Embryonic facial prominence (tissue), 1 donor: ENCODE measurements around the gene HOXD8.

Experiments used
- DNase-seq: peaks from one replicate; pipeline ENCODE4 v3.0.0-alpha.2; 2016; ENCODE audit errors: extremely low spot score

Gene HOXD8

GRCh38 chr2:176146645-176147044 lies 17.1 kb downstream of the HOXD8 start:
- DNase-seq: no peak

- DNase-seq: no peak
Measured at GRCh38 chr2:176147210-176147799, 17.8 kb downstream of the HOXD8 start.

- DNase-seq: no peak
Measured at GRCh38 chr2:176147800-176148496, 18.4 kb downstream of the HOXD8 start.

GRCh38 chr2:176148751-176149421 lies 19.4 kb downstream of the HOXD8 start:
- no peak for DNase-seq

- DNase-seq: no peak
Measured at GRCh38 chr2:176149481-176149938, 20.0 kb downstream of the HOXD8 start.

GRCh38 chr2:176149939-176150583 lies 20.6 kb downstream of the HOXD8 start:
- no peak for DNase-seq

GRCh38 chr2:176150584-176151441 lies 21.3 kb downstream of the HOXD8 start:
- DNase-seq: no peak

- no peak for DNase-seq
Measured at GRCh38 chr2:176151442-176152287, 22.2 kb downstream of the HOXD8 start, which contains the start of gene HOXD4. Gene HOXD4 (plus strand): TSS chr2:176151550. CDS start chr2:176151634, 84 bp downstream.

- DNase-seq: no peak
Measured at GRCh38 chr2:176152350-176153181, 23.1 kb downstream of the HOXD8 start.

- no peak for DNase-seq
Measured at GRCh38 chr2:176154576-176155252, 25.2 kb downstream of the HOXD8 start.

GRCh38 chr2:176155356-176156044 lies 26.0 kb downstream of the HOXD8 start:
- no peak for DNase-seq

GRCh38 chr2:176156301-176156806 lies 26.8 kb downstream of the HOXD8 start:
- no peak for DNase-seq

- no peak for DNase-seq
Measured at GRCh38 chr2:176156807-176157498, 27.4 kb downstream of the HOXD8 start, which contains the start of gene HOXD3. Gene HOXD3 (plus strand): TSS chr2:176157307. CDS start chr2:176169115, 11,808 bp downstream.

GRCh38 chr2:176157499-176158185 lies 28.1 kb downstream of the HOXD8 start:
- no peak for DNase-seq

- no peak for DNase-seq
Measured at GRCh38 chr2:176158186-176158591, 28.7 kb downstream of the HOXD8 start.

GRCh38 chr2:176158855-176159662 lies 29.6 kb downstream of the HOXD8 start:
- DNase-seq: no peak
